Peyer's patch (tissue), 4 donors: Measurements from ENCODE around the gene KRTAP13-1.

Source experiments
- POLR2A ChIP-seq, 2 donors: fragments of 450-650 bp; IDR thresholded peaks; one replicate each; pipeline ENCODE4 v1.5.1; 2017; ENCODE audit warnings: antibody characterized with exemption in 2 of 2, mild to moderate bottlenecking in 2 of 2, moderate library complexity in 2 of 2
- TF ChIP-seq, protein P1 (sequence below), 6 experiments: fragments of 450-650 bp in 4 of 6; fragments of 200-600 bp in 2 of 6; sonication (generic) in 1 of 6; IDR thresholded peaks; one replicate each; pipeline ENCODE4 v1.5.1; 2017 to 2019; ENCODE audit warnings: antibody characterized with exemption in 6 of 6, mild to moderate bottlenecking in 3 of 6, moderate library complexity in 1 of 6

DNA sequence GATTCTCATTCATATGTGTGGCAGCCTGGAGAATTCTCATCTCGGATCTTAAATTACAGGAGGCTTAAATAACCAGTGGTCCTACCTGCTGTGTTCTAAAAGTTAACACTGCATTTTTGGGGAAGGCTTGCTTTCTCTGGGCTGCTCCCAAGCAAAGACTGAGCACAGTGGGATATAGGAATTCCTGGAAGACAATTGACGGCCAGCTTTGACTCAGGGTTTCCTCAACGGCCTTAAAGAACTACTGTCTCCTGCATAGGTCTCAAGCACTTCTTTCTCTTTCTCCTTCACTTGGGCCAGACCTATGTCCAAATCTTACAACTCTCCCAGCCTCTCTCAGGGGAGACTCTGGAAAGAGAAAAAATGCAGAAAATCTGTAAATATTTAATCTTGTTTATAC is 30.9 kb downstream of the KRTAP13-1 start:
- TF ChIP-seq, protein P1, sequence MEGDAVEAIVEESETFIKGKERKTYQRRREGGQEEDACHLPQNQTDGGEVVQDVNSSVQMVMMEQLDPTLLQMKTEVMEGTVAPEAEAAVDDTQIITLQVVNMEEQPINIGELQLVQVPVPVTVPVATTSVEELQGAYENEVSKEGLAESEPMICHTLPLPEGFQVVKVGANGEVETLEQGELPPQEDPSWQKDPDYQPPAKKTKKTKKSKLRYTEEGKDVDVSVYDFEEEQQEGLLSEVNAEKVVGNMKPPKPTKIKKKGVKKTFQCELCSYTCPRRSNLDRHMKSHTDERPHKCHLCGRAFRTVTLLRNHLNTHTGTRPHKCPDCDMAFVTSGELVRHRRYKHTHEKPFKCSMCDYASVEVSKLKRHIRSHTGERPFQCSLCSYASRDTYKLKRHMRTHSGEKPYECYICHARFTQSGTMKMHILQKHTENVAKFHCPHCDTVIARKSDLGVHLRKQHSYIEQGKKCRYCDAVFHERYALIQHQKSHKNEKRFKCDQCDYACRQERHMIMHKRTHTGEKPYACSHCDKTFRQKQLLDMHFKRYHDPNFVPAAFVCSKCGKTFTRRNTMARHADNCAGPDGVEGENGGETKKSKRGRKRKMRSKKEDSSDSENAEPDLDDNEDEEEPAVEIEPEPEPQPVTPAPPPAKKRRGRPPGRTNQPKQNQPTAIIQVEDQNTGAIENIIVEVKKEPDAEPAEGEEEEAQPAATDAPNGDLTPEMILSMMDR (IDR thresholded peaks at IDR 0.05) = no peak
- TF ChIP-seq POLR2A (IDR thresholded peaks at IDR 0.05) = no peak
